Mesothelial cell of epicardium (in vitro differentiated cells): ENCODE measurements around the gene UGT1A3. TPM values are rescaled to one million over a fixed set of nuclear protein-coding genes. Genes with fewer than 3 reads are reported as not detected.

Experiments
- DNase-seq, 2 experiments: peaks; one replicate each; pipeline ENCODE4 v3.0.0; 2021; ENCODE audit warnings: low spot score in 2 of 2; ENCODE audit not compliant: unreplicated experiment in 2 of 2
- H3K27ac Mint-ChIP-seq: 2 replicates; pipeline ENCODE4 v1.8.0; 2021; ENCODE audit warnings: mixed read lengths
- H3K27me3 Mint-ChIP-seq: 2 replicates; pipeline ENCODE4 v1.8.0; 2021; ENCODE audit warnings: low read depth, mixed read lengths
- H3K36me3 Mint-ChIP-seq: 2 replicates; pipeline ENCODE4 v1.8.0; 2021; ENCODE audit warnings: mixed read lengths
- H3K4me1 Mint-ChIP-seq: 2 replicates; pipeline ENCODE4 v1.8.0; 2021; ENCODE audit warnings: mixed read lengths
- H3K4me3 Mint-ChIP-seq: 2 replicates; pipeline ENCODE4 v1.8.0; 2021; ENCODE audit warnings: mild to moderate bottlenecking, moderate library complexity, mixed read lengths
- H3K9me3 Mint-ChIP-seq: 2 replicates; pipeline ENCODE4 v1.8.0; 2021; ENCODE audit warnings: mixed read lengths
- total RNA-seq: library from RNA; stranded (reverse); gene quantifications from 3 replicates; pipeline ENCODE4 v1.2.1, GENCODE V29; 2021
- TF ChIP-seq, protein P1 (sequence below): fragments of 200-600 bp; sonication (generic); IDR thresholded peaks from one replicate; pipeline ENCODE4 v1.5.0; 2021; ENCODE audit warnings: antibody characterized with exemption; ENCODE audit not compliant: unreplicated experiment

Gene UGT1A3
- total RNA-seq = not detected in 3 replicates

DNA sequence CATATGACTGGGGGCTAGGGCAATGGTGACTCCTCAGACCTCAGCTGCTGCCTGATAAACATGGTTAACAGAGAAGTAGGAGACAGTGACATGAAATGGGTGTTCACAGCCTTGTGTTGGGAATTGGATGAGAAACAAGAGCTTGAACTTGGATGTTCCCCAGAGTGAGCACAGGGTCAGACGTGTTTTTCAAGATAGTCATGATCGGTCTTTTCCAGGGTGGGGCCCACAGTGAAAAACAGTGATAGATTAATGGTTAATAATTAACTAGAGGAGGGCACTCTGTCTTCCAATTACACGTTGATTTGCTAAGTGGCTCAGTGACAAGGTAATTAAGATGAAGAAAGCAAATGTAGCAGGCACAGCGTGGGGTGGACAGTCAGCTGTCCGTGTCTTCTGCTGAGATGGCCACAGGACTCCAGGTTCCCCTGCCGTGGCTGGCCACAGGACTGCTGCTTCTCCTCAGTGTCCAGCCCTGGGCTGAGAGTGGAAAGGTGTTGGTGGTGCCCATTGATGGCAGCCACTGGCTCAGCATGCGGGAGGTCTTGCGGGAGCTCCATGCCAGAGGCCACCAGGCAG is at the start of gene UGT1A3:
Gene UGT1A3, plus strand, starts transcription at position 320 of the 579 bp plus-strand sequence. Its CDS starts 85 bp downstream, at position 405.
- no peak within 1 kb of the TSS for H3K27ac Mint-ChIP-seq
- H3K36me3 Mint-ChIP-seq = no peaks in the 10 kb centered on the region
- peaks cover 4% of the 10 kb centered on the region for H3K27me3 Mint-ChIP-seq
- DNase-seq = no peak
- no peaks in the 10 kb centered on the region for H3K4me1 Mint-ChIP-seq
- H3K9me3 Mint-ChIP-seq = peaks cover 7% of the 10 kb centered on the region
- no peak within 1 kb of the TSS for H3K4me3 Mint-ChIP-seq
- TF ChIP-seq, protein P1, sequence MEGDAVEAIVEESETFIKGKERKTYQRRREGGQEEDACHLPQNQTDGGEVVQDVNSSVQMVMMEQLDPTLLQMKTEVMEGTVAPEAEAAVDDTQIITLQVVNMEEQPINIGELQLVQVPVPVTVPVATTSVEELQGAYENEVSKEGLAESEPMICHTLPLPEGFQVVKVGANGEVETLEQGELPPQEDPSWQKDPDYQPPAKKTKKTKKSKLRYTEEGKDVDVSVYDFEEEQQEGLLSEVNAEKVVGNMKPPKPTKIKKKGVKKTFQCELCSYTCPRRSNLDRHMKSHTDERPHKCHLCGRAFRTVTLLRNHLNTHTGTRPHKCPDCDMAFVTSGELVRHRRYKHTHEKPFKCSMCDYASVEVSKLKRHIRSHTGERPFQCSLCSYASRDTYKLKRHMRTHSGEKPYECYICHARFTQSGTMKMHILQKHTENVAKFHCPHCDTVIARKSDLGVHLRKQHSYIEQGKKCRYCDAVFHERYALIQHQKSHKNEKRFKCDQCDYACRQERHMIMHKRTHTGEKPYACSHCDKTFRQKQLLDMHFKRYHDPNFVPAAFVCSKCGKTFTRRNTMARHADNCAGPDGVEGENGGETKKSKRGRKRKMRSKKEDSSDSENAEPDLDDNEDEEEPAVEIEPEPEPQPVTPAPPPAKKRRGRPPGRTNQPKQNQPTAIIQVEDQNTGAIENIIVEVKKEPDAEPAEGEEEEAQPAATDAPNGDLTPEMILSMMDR = no peak

DNA sequence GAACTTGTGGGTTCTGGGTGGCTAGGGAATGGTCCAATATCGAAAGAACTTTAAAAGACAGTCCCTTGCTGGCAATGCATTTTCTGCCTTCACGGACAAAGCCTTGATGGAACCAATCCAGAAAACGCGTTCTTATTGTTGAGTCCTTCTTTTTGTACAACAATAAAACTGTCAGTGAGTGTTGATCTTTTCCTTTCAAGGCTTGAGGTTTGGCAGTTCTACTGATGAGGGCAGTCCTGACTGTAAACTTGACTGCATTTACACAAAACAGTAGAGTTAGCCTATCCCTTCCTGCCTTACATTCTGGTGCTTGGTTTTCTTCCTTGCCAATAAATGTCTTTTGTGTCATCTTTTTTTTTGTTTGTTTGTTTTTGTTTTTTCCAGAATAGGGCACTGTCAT is 49.6 kb upstream of the UGT1A3 start:
- H3K4me3 Mint-ChIP-seq = no peak overlapping the region
- DNase-seq = no peak
- H3K36me3 Mint-ChIP-seq = no peaks in the 10 kb centered on the region
- H3K27ac Mint-ChIP-seq = no peak overlapping the region
- no peaks in the 10 kb centered on the region for H3K9me3 Mint-ChIP-seq
- TF ChIP-seq, protein P1 = no peak
- peaks cover 55% of the 10 kb centered on the region for H3K27me3 Mint-ChIP-seq
- no peaks in the 10 kb centered on the region for H3K4me1 Mint-ChIP-seq

DNA sequence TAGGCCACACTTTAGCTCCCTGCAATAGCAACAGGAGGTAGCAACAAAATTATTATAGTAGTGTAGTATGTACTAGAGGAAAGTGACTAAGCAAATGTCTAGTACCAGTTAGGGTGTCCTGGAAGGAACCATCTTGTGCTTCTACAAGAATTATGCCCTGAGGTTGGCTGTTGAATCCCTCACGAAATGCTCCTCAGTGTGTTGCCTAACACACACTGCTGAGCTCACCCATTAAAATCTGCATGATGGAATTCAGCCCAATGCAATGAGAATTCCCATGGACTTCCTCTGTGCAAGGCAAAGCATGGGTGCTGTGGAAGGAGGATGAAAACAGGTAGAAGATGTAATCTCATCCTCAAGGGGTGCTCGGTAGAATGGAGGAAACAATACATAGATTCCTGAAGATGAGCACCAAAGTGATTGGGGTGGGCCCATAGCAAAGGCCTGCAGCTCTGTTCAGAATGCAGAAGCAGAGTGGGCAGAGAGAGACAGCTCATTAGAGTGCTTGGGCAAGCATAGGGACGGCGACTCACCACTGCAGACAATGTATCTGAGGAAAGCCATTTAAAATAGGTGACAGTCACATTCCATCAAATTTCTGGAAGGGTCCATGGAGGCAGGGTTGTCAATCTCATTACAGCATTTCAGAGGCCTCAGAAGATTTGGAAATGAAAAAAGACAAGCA is 48.3 kb upstream of the UGT1A3 start:
- Mint-ChIP-seq H3K4me1 (no peaks in the 10 kb centered on the region), H3K4me3 (no peak overlapping the region), H3K36me3 (no peaks in the 10 kb centered on the region), H3K9me3 (no peaks in the 10 kb centered on the region), H3K27ac (no peak overlapping the region), H3K27me3 (peaks cover 61% of the 10 kb centered on the region)
- TF ChIP-seq, protein P1 = no peak
- DNase-seq = no peak

DNA sequence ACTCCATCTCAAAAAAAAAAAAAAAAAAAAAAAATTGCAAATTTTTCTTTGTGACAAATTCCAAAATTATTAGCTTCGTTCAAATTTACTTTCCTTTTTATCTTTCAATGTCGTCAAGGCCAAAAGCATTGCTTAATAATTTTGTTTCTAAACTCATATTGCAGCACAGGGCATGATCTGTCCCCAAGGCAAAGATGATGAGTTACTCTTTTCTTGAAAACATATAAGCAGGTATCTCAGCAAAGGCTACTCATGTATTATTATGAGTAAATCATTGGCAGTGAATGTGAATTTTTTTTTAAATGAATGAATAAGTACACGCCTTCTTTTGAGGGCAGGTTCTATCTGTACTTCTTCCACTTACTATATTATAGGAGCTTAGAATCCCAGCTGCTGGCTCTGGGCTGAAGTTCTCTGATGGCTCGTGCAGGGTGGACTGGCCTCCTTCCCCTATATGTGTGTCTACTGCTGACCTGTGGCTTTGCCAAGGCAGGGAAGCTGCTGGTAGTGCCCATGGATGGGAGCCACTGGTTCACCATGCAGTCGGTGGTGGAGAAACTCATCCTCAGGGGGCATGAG is 47.2 kb upstream of the UGT1A3 start, which contains the start of gene UGT1A7:
Gene UGT1A7, plus strand, starts transcription at position 381 of the 579 bp plus-strand sequence. Its CDS starts 37 bp downstream, at position 418.
- DNase-seq = no peak
- TF ChIP-seq, protein P1 = no peak
- H3K4me3 Mint-ChIP-seq = no peak within 1 kb of the TSS
- no peaks in the 10 kb centered on the region for H3K9me3 Mint-ChIP-seq
- no peaks in the 10 kb centered on the region for H3K4me1 Mint-ChIP-seq
- no peak within 1 kb of the TSS for H3K27ac Mint-ChIP-seq
- no peaks in the 10 kb centered on the region for H3K36me3 Mint-ChIP-seq
- H3K27me3 Mint-ChIP-seq = peaks cover 56% of the 10 kb centered on the region

DNA sequence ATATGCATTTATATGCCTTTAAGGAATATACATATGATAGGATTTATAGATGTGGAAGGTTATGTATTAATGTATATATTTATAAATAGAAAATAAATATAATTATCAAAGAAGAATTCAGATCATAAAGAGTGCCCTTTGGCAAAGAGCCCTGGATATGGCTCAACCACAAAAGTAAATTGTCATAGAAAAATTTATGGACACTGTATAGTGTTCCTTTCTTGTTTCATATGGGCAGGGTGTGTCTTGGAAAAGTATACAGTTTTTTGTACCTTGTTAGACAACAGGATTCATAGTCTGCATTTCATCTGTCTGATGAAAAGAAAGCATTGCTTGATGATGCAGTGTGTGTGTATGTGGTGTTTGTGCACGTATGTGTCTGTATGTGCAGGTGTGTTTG is 44.2 kb upstream of the UGT1A3 start:
- Mint-ChIP-seq H3K27ac (no peak overlapping the region), H3K27me3 (peaks cover 33% of the 10 kb centered on the region), H3K4me1 (peaks cover 2% of the 10 kb centered on the region), H3K36me3 (no peaks in the 10 kb centered on the region), H3K4me3 (no peak overlapping the region), H3K9me3 (peaks cover 4% of the 10 kb centered on the region)
- DNase-seq = no peak
- TF ChIP-seq, protein P1 = no peak
